Fibroblast of lung (primary cell): Measurements from ENCODE around the gene CDS1. TPM values are rescaled to one million over a fixed set of nuclear protein-coding genes. Genes with fewer than 3 reads are reported as not detected.

ENCODE experiments used
- DNase-seq, 2 donors: peaks; one replicate each; pipeline versions ENCODE4 v3.0.0 to v3.0.0-alpha.2; 2010; ENCODE audit warnings: low read depth in 2 of 2
- H2AFZ ChIP-seq: 2 replicates; pipeline ENCODE4 v1.5.1; 2012; ENCODE audit warnings: low read length, control low read depth, inconsistent platforms
- H3K27ac ChIP-seq: 2 replicates; pipeline ENCODE4 v1.5.1; 2011; ENCODE audit warnings: low read length, control low read depth; ENCODE audit not compliant: insufficient read depth
- H3K27me3 ChIP-seq: 2 replicates; pipeline ENCODE4 v1.5.1; 2011; ENCODE audit warnings: mild to moderate bottlenecking, low read length; ENCODE audit not compliant: control insufficient read depth, insufficient read depth
- H3K36me3 ChIP-seq: 2 replicates; pipeline ENCODE4 v1.5.1; 2011; ENCODE audit warnings: low read length; ENCODE audit not compliant: control insufficient read depth, insufficient read depth
- H3K4me1 ChIP-seq: 2 replicates; pipeline ENCODE4 v1.5.1; 2011; ENCODE audit warnings: low read length; ENCODE audit not compliant: control insufficient read depth, insufficient read depth; ENCODE audit errors: extremely low read depth
- H3K4me2 ChIP-seq: 2 replicates; pipeline ENCODE4 v1.5.1; 2011; ENCODE audit warnings: low read length, control low read depth; ENCODE audit not compliant: insufficient read depth; ENCODE audit errors: extremely low read depth
- H3K4me3 ChIP-seq, 4 experiments: fragments of 200-600 bp in 1 of 4; sonication (generic) in 1 of 4; replicated peaks in 1 of 4; 2 replicates each; pipeline ENCODE4 v1.5.1; 2011 to 2016; ENCODE audit warnings: low read length in 4 of 4, low read depth in 3 of 4, mild to moderate bottlenecking in 3 of 4, control low read depth in 2 of 4, inconsistent platforms in 1 of 4, mixed read lengths in 1 of 4; ENCODE audit not compliant: insufficient read depth in 1 of 4; ENCODE audit errors: control extremely low read depth in 1 of 4
- H3K79me2 ChIP-seq: 2 replicates; pipeline ENCODE4 v1.5.1; 2012; ENCODE audit warnings: mild to moderate bottlenecking, low read length, inconsistent platforms; ENCODE audit not compliant: control insufficient read depth, insufficient read depth
- H3K9ac ChIP-seq: 2 replicates; pipeline ENCODE4 v1.5.1; 2011; ENCODE audit warnings: mild to moderate bottlenecking, low read length, control low read depth; ENCODE audit not compliant: insufficient read depth
- H3K9me3 ChIP-seq: 2 replicates; pipeline ENCODE4 v1.5.1; 2012; ENCODE audit warnings: low read depth, low read length; ENCODE audit not compliant: control insufficient read depth, insufficient read depth
- H4K20me1 ChIP-seq: 2 replicates; pipeline ENCODE4 v1.5.1; 2011; ENCODE audit warnings: low read length; ENCODE audit not compliant: control insufficient read depth, insufficient read depth; ENCODE audit errors: extremely low read depth
- CTCF ChIP-seq, 2 donors: IDR thresholded peaks in 1 of 2; conservative IDR thresholded peaks in 1 of 2; 1 replicate in 1 of 2; 2 replicates in 1 of 2; pipeline ENCODE4 v1.5.1; 2011 to 2012; ENCODE audit warnings: low read length in 2 of 2, control low read depth in 1 of 2, inconsistent platforms in 1 of 2, low read depth in 1 of 2, mild to moderate bottlenecking in 1 of 2
- EZH2 ChIP-seq: IDR thresholded peaks from 2 replicates; pipeline ENCODE4 v1.5.1; 2012; ENCODE audit warnings: low read length, control low read depth, mild to moderate bottlenecking; ENCODE audit errors: missing control alignments
- polyA plus RNA-seq, 2 donors: library from polyadenylated mRNA; depleted of rRNA in 1 of 2; stranded (reverse) in 1 of 2; unstranded in 1 of 2; fragments of >200 nt; gene quantifications; 2 replicates each; pipeline ENCODE4 v1.2.1, GENCODE V29; 2011 to 2012; ENCODE audit warnings: missing spikeins in 1 of 2
- total RNA-seq: library from RNA; depleted of rRNA; stranded (reverse); fragments of >200 nt; gene quantifications from 2 replicates; pipeline ENCODE4 v1.2.1, GENCODE V29; 2014

The CDS1 gene
- total and polyA plus RNA-seq, 2 donors (not counting 1 experiment from before 2014, with no cell fraction given), result 0.08 to 0.33 TPM

GRCh38 chr4:84638092-84638491, 55.2 kb downstream of the CDS1 start:
- no peaks in the 10 kb centered on the region for H3K79me2 ChIP-seq
- no peaks in the 10 kb centered on the region for H3K36me3 ChIP-seq
- no peak overlapping the region for H2AFZ ChIP-seq
- DNase-seq, result no peak
- no peaks in the 10 kb centered on the region for H3K27me3 ChIP-seq
- H3K27ac ChIP-seq, result no peak overlapping the region
- no peak overlapping the region for H3K9ac ChIP-seq
- no peak overlapping the region for H3K4me3 ChIP-seq
- TF ChIP-seq CTCF (conservative IDR thresholded peaks at IDR 0.05 in 1 of 2, IDR thresholded peaks at IDR 0.05 in 1 of 2; ENCODE audit: low read depth in 1 of 2, low read length in 2 of 2), result no peak
- TF ChIP-seq EZH2, result no peak
- H3K4me1 ChIP-seq, result no peaks in the 10 kb centered on the region
- no peaks in the 10 kb centered on the region for H3K9me3 ChIP-seq
- no peaks in the 10 kb centered on the region for H4K20me1 ChIP-seq
- H3K4me2 ChIP-seq, result no peak overlapping the region

- H3K36me3 ChIP-seq, result no peaks in the 10 kb centered on the region
- DNase-seq, result no peak
- no peaks in the 10 kb centered on the region for H3K79me2 ChIP-seq
- H4K20me1 ChIP-seq, result no peaks in the 10 kb centered on the region
- H3K4me3 ChIP-seq, result no peak overlapping the region
- H3K9ac ChIP-seq, result no peak overlapping the region
- no peak for TF ChIP-seq EZH2
- H3K27ac ChIP-seq, result no peak overlapping the region
- no peak overlapping the region for H3K4me2 ChIP-seq
- H2AFZ ChIP-seq, result no peak overlapping the region
- no peaks in the 10 kb centered on the region for H3K27me3 ChIP-seq
- no peaks in the 10 kb centered on the region for H3K9me3 ChIP-seq
- no peaks in the 10 kb centered on the region for H3K4me1 ChIP-seq
These were observed 56.2 kb downstream of the CDS1 start for GRCh38 chr4:84639145-84639544.

GRCh38 chr4:84644087-84644486, 61.2 kb downstream of the CDS1 start:
- DNase-seq, result no peak
- Histone ChIP-seq H2AFZ (no peak overlapping the region), H3K4me3 (no peak overlapping the region), H3K36me3 (no peaks in the 10 kb centered on the region), H3K27me3 (no peaks in the 10 kb centered on the region), H4K20me1 (no peaks in the 10 kb centered on the region), H3K79me2 (no peaks in the 10 kb centered on the region), H3K4me2 (no peak overlapping the region), H3K27ac (no peak overlapping the region), H3K9ac (no peak overlapping the region), H3K9me3 (no peaks in the 10 kb centered on the region), H3K4me1 (peaks cover 2% of the 10 kb centered on the region)
- TF ChIP-seq EZH2 (no peak), CTCF (conservative IDR thresholded peaks at IDR 0.05 in 1 of 2, IDR thresholded peaks at IDR 0.05 in 1 of 2; ENCODE audit: low read depth in 1 of 2, low read length in 2 of 2) (no peak)
